Fibroblast of pulmonary artery (primary cell): ENCODE results near the gene KIAA1755.
A peak's percentile ranks its signal among the peaks of the same experiment; 100 is the strongest.

ENCODE experiments used
- DNase-seq: peaks from one replicate; pipeline ENCODE4 v3.0.0-alpha.2; 2010; ENCODE audit warnings: low read depth
- H3K4me3 ChIP-seq: replicated peaks from 2 replicates; pipeline ENCODE4 v1.5.1; 2011; ENCODE audit warnings: low read depth, mild to moderate bottlenecking, control low read depth, low read length, moderate library complexity
- CTCF ChIP-seq: IDR thresholded peaks from 2 replicates; pipeline ENCODE4 v1.5.1; 2011; ENCODE audit warnings: mild to moderate bottlenecking, control low read depth, low read length, inconsistent platforms; ENCODE audit errors: missing control alignments

KIAA1755 gene

DNA sequence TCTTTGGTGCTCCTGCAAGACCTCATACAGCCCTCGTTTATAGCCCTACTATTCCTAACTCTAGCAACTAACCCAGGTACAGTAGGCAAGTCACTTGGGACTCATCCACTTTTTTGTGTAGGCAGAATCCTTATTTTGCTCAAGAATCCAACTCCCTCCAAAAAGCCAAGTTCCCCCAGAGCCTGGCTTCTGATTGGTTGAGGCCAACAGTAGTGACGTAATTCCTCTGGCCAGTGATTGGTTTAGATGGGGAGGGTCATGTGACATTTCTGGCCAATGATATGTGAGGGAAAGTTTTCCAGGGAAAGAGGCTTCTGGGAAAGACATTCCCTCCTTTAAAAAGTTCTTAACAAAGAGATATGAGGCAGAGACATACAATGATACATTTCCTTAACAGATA is 32.1 kb downstream of the KIAA1755 start:
- no peak overlapping the region for H3K4me3 ChIP-seq
- no peak for TF ChIP-seq CTCF
- peak; percentile 19 for DNase-seq

DNA sequence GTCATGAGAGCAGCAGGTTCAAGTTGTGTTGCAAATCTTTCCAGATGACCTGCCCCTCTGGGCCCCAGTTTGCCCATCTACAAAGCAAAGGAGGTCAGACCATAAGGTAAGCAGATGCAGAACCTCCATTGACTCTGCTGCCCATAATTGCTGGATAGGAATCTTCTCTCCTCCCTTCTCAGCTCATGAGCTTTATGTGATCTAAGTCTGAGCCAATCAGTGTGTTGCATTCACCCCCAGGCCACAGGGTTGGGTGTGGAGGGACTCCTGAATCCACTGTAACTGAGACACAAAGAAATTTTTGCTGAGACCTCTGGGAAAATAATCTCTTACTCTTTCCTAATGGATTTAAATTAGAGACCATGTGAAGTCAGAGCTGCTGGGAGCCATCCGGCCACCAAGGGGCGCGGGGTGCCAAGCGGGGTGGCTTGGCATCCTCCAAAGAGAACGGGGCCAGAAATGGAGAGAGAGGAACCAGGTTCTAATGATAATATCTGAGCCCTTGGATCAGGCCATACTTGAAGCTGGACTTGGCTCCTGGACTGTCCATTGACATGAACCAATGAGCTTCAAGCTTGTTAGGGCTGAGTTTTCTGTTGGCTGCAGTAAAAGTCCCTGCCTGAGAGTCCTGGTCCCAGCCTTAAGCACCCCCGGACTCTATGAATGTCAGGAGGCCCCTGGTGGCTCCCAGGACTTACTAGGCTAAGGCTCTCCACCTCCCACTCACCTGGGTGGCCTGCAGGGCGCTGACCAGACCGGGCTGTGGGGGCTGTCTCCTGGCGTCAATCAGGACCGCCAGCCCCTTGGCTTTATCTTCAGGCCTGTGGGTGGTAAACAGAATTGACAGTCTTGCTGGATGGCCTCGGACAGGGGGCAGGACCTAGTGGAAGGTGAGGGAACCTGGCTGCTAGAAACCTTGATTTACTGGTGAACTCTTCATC is 32.8 kb downstream of the KIAA1755 start:
- TF ChIP-seq CTCF = no peak
- DNase-seq = no peak
- no peak overlapping the region for H3K4me3 ChIP-seq

- no peak for TF ChIP-seq CTCF
- H3K4me3 ChIP-seq = no peak overlapping the region
- no peak for DNase-seq
Measured at GRCh38 chr20:38226553-38226952, 34.0 kb downstream of the KIAA1755 start.

- peak; percentile 61 for DNase-seq
- H3K4me3 ChIP-seq = no peak overlapping the region
- TF ChIP-seq CTCF = no peak
Measured at GRCh38 chr20:38225900-38226263, 34.7 kb downstream of the KIAA1755 start.

GRCh38 chr20:38225240-38225899 is 35.2 kb downstream of the KIAA1755 start:
- no peak overlapping the region for H3K4me3 ChIP-seq
- no peak for TF ChIP-seq CTCF
- DNase-seq = no peak

- no peak for DNase-seq
- TF ChIP-seq CTCF = no peak
- H3K4me3 ChIP-seq = no peak overlapping the region
Measured at GRCh38 chr20:38224531-38224930, 36.0 kb downstream of the KIAA1755 start.
